ENCODE measurements around the gene MRPL34.

MRPL34 gene

GRCh38 chr19:17347361-17347760, 41.7 kb downstream of the MRPL34 start:
- DNase-seq, result no peak

- DNase-seq, result no peak
Measured at GRCh38 chr19:17347877-17348276, 42.2 kb downstream of the MRPL34 start.

GRCh38 chr19:17348700-17349099, 43.0 kb downstream of the MRPL34 start:
- peak; percentile 12 for DNase-seq

- no peak for DNase-seq
Measured at GRCh38 chr19:17351815-17352435, 46.3 kb downstream of the MRPL34 start.

- no peak for DNase-seq
Measured at GRCh38 chr19:17352608-17353280, 47.1 kb downstream of the MRPL34 start.

- DNase-seq, result no peak
Measured at GRCh38 chr19:17353386-17353785, 47.7 kb downstream of the MRPL34 start.

Measured in GOT3 (cell line).